ENCODE data around the gene KAT2A.

KAT2A gene

GRCh38 chr17:42107124-42107523 is 14.0 kb downstream of the KAT2A start:
- no peak for TF ChIP-seq CTCF (IDR thresholded peaks at IDR 0.05; ENCODE audit: insufficient read depth, missing control alignments)
- no peak for DNase-seq (ENCODE audit: insufficient read length, low spot score)
- FAIRE-seq: no peak

GRCh38 chr17:42106009-42106408 is 15.2 kb downstream of the KAT2A start:
- no peak for DNase-seq (ENCODE audit: insufficient read length, low spot score)
- FAIRE-seq: no peak
- no peak for TF ChIP-seq CTCF (IDR thresholded peaks at IDR 0.05; ENCODE audit: insufficient read depth, missing control alignments)

- no peak for TF ChIP-seq CTCF (IDR thresholded peaks at IDR 0.05; ENCODE audit: insufficient read depth, missing control alignments)
- no peak for FAIRE-seq
- no peak for DNase-seq (ENCODE audit: insufficient read length, low spot score)
Observed at GRCh38 chr17:42104264-42104663, 16.9 kb downstream of the KAT2A start.

- DNase-seq (ENCODE audit: insufficient read length, low spot score) (no peak), FAIRE-seq (no peak)
- no peak for TF ChIP-seq CTCF (IDR thresholded peaks at IDR 0.05; ENCODE audit: insufficient read depth, missing control alignments)
Observed at GRCh38 chr17:42103221-42103954, 17.8 kb downstream of the KAT2A start.

GRCh38 chr17:42101513-42102292 is 19.5 kb downstream of the KAT2A start:
- peak; percentile 97 for TF ChIP-seq CTCF (IDR thresholded peaks at IDR 0.05; ENCODE audit: insufficient read depth, missing control alignments)
- FAIRE-seq (no peak), DNase-seq (ENCODE audit: insufficient read length, low spot score) (peak; percentile 95)

GRCh38 chr17:42098730-42099399 is 22.3 kb downstream of the KAT2A start:
- DNase-seq (ENCODE audit: insufficient read length, low spot score) (no peak), FAIRE-seq (no peak)
- TF ChIP-seq CTCF (IDR thresholded peaks at IDR 0.05; ENCODE audit: insufficient read depth, missing control alignments): no peak
